Measurements from ENCODE around the gene C4orf50.

GRCh38 chr4:6063684-6064083 is 45.5 kb upstream of the C4orf50 start:
- TF ChIP-seq CTCF (IDR thresholded peaks at IDR 0.05; ENCODE audit: insufficient read depth, low read length) (no peak), POLR2AphosphoS5 (IDR thresholded peaks at IDR 0.05; ENCODE audit: low read depth) (no peak), REST (IDR thresholded peaks at IDR 0.05; ENCODE audit: insufficient replicate concordance, low read depth) (no peak)
